Ramos (cell line): Measurements from ENCODE around the gene GLIS1.

Experiments
- in situ Hi-C: fragments of 300-500 bp; cut with MboI; formaldehyde crosslinking; loops from one replicate; pipeline ENCODE4 v1.14.3; 2022; ENCODE audit warnings: low sequenced_read_pairs; ENCODE audit not compliant: unreplicated experiment

GLIS1 gene

DNA sequence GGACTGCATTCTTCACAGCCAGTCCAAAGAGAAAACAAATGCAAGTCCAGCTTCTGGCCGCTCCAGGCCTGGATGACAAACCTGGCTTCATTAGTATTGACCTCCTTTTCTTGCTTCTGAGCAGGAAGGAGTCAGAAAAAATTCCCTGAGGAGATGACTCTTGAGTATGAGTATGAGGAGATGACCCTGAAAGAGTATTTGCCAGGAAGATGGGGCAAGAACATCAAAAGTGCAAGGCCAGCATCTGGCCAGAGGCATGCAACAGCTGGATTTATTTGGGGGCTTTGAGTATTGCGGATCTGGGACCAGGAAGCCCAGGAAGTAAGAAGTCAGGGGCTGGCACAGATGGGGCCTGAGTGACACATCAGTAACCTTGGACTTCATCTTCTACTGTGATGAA lies 113.9 kb downstream of the GLIS1 start:
- in situ Hi-C loops: no loop called here

DNA sequence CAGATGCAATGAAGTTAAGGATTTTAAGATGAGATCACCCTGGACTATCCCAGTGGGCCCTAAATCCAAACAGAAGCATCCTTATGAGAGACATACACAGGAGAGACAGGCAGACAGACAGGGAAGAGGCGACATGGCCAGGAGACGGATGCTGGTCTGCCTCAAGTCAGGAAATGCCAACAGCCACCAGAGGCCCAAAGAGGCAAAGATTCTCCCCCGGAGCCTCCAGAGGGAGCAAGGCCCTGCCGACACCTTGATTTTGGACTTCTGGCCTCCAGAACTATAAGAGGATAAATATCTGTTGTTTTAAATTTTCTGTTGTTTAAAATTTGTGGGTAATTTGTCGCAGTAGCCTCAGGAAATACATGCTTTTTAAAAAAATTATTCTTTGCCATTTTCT lies 116.4 kb downstream of the GLIS1 start:
- in situ Hi-C loops: no loop called here

DNA sequence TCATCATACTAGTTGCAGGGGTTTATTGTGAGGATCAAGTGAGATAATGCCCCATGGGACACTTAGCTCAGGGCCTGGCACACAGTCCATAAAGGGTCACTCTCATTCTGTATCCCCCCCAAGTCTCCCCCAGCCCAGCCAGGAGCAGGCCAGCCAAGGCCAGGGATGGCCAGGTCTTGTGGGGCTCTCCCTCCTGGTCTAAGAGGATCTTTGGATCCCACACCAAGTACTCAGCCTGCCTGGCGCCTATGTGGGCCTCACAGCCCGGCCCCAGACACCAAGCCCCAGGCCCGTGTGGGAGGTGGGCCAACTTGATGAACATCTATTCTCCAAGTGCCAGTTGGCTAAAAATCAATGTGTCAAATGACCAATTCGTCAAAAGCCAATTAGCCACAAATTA lies 117.8 kb downstream of the GLIS1 start:
- in situ Hi-C loops: no loop called here

DNA sequence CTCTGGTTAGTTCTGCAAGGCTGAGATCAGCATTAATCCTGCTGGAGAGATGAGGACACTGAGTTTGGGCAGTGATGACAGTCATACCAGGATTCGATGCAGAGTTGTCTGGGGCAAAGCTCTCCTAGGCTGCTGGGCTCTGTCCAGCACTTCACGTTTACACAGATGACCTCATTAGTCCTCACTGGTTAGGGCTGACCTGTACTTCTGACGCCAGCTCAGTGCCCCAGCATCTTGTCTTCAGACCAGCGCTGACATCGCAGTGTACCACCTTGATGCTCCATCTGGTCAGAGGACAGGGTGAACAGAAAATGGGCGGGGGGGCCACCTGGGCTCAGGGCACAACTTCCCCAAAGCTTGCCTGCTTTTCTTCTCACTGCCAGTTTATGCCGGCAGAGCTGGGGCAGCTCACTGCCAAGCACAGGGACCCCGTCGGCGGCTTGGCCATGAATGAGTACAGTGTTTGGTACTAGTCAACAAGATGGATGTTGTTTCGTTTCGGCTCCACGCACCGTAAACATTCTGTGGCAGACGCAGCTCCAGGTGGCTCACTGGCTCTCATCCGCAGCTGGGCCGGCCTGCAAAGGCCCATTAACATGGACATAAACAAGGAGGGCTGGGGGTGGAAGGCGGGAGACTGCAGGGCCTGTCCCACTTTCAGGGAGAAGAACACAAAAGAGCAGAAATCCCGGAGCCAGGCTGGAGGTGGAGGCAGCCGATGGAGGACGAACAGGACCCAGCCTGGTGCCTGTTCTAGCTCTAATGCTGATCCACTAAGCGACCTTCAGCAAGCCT lies 118.7 kb downstream of the GLIS1 start:
- in situ Hi-C loops: no loop called here

DNA sequence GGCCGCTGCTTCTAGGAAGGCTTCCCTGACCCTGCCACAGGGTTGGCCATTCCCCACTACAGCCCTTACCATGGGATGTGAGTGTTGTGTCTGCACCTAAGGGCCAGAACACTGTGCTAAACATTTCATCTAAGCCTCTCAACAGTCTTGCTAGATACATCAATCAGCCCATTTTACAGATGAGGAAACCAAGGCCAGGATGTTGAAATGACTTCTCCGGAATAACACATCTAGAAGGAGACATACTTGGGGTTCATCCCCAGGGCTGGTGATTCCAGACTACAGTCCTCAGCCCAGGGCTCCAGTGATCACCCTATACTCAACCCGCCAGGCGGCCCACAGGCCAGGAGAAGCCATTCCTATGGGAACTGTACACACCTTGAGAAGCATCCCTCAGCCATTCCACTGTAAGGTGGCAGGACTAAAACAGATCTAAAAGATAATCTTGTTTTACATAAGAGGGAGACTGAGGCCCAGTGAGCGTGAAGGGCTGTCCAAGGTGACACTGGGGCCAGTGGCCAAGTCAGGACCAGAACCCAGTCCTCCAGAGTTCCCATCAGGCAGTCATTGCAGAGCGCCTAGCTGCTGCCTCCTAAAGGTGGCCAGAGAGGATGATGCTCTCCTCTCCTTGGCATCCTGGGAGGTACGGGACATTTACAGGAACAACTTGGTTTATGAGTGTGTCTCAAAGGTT lies 119.5 kb downstream of the GLIS1 start:
- in situ Hi-C loops: no loop called here

DNA sequence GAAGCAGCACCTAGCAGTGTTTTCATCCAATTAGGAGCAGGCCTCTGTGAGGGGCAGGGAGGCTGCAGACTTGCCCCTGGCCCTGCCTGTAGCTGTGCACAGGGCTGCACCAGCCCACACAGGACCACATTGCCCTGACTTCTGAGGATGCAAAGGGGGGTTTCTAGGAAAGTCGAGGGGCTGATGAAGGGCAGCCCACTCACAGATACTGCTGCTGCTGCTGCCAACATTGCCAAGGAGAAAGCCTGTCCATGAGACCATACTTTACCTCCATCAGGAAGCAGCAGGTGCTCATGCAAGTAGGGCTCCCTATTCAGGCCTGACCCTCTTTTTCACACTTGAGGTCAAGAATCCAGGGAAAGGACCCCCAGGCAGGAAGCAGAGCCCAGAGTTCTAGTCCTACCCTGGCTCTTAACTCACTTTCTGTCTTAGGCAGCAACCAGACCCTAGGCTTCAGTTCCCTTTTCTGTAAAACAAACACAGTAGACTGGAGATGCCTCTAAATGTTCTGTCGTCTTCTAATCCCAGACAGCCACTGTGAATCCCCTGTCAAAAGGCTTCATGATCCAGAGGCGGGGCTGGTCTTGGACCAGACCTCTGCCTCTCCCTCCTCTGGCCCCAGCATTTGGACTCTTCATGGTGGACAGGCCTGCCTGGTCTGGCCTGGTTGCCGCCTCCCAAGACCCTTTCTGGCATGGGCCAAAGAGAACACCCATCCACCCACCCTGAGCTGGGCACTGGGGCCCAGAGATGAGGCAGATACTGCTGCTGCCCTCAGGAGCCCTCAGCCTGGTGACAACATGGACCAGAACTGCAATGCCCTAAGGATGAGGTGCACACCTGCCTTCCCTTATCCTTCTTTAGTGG lies 120.2 kb downstream of the GLIS1 start:
- in situ Hi-C loops: no loop called here

DNA sequence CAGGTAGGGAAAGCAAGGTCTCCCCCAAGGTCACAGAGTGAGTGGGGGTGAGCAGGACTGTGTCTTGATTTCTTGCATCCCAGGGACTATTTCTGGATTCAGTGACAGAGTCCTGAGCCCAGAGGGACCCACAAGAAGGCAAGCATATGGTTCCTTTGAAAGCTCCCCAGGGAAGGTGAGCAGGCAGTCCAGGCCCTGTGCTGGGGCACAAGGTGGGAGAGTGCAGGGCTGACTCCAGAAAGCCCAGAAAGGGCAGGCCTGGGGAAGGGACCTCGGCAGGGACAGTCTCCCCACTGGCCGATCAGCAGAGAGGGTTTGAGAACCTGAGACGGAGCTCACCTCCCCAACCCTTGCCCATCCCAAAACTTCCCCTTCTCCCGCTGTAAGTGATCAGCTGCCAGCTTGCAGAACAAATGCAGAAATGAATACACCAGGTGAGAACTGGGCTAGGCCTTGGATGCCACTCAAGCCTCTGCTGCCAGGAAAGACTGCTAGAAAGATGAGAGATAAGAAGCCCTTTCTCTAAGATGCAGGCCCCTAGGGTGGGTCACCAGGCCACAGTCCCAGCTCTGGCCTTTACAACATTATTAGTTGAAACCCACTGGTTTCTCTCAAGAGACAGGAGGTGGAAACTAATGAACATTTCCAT lies 121.0 kb downstream of the GLIS1 start:
- in situ Hi-C loops: no loop called here

DNA sequence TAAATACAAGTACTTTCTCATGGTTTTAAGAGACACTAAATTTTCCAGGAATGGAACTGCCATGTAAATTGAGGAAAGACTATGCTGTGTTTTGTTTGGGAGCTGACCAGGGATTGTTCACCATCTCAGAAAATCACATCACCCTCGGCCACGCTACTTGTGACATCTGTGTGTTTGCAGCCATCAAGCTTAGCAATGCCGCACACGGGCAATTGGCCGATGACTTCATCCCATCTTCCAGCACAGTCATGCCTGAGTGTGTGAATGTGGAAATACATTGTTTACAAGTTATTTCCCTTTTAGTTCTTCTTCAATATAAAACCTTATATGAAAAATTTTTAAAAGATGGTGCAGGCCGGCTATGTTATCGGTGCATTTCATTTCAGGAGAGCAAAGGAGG lies 121.6 kb downstream of the GLIS1 start:
- in situ Hi-C loops: no loop called here

DNA sequence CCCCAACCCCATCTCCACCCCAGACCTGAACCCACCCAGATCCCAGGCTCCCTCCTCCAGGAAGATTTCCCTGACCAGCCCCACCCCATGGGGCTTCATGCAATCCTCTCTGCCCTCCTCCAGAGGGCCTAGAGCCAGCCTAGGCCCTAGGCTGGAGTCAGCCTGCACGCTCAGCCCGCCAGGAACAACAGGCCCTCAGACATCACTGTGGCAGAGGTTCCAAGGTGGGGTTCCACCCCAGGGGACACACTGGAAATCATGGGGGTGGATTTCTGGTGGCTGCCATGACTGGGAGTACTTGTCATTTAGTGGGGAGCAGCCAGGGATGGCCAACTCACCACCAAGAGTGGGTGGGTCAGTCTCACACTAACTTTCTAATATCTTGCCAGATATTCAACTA lies 122.0 kb downstream of the GLIS1 start:
- in situ Hi-C loops: no loop called here

DNA sequence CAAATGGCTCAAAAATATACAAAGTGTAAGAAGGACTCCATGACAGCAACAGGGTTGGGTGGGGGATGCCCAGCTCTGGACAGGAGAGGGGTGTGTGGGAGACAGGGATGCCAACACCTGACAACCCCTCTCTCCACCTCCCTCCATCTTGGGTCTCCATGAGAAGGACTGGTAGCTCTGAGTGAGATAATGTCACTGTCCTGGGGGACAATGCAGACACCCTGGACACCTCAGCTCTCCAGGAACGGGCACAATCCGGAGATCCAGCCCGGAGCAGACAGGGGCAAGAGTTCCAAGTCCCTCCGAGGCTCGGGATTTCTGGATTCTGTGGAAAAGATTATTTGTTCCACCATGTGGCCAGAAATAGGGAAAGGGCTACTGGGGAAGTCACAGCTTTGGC lies 122.5 kb downstream of the GLIS1 start:
- in situ Hi-C loops: no loop called here

DNA sequence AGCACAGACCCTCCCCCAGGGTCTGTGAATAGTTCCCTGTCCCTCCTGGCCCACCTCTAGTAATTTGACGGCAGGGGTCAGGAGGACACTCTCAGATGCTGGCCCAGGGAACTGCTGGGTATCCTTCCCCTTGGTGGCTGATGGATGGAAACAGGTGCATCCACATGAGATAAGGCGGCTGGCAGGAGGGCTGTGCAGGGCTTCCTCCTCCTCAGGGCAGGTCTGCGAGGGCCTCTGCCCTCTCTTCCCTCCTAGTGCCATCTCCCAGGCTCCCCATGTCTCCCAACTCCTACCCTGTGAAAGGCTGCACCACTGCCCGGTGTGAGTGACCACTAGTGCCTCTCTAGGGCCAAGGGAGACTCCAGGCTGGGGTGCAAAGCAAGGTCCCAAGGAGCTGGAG lies 123.9 kb downstream of the GLIS1 start:
- in situ Hi-C loops: no loop called here

DNA sequence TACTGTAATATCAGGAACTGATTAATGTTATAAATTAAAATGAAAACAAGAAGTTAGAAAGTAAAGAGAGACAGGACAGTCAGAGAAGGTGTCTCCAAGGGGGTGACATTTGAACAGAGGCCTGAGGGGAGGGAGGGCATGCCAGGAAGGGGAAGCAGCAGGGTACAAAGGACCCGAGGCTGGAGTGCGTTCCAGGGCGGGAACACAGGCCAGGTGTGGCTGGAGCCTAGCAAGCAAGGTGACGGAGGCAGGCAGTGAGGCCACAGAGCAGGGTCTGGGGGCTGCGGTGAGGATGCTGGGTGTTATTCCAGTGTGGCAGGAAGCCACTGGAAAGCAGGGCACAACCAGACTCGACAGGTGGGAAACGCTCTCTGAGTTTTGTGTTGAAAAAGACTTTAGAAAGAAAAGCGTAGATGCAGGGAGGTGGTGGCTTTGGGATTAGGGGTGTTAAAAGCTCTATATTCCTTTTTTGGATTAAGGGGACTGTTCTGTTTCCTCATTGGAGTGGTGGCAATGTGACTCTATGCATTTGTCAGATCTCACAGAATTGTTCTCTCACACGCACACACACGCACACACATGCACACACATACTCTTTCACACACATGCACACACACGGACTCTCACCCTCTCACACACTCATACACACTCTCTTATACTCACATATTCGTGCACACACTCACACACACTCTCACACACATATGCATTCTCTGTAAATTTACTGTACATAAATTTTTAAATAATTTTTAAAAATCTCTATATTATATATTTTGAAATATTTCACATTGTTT lies 124.5 kb downstream of the GLIS1 start:
- in situ Hi-C loops: no loop called here

DNA sequence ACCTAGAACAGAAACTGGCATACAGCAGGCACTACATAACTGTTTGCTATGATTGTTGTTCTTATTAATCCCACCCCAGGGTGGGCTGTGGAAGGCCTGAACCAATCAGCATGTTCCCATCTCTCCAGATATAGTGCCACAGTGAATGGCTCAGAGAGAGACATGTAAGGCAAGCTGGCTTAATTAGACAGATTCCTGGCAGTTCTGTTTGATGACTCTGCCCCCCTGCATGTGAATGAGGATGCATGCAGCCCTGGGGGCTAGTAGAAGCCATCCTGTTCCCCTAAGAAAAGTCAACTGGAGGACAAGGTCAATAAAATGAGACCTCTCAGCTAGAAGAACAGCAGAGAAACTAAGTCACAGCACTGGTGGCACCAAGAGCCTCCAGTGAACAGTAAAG lies 130.3 kb downstream of the GLIS1 start:
- in situ Hi-C loops: no loop called here

DNA sequence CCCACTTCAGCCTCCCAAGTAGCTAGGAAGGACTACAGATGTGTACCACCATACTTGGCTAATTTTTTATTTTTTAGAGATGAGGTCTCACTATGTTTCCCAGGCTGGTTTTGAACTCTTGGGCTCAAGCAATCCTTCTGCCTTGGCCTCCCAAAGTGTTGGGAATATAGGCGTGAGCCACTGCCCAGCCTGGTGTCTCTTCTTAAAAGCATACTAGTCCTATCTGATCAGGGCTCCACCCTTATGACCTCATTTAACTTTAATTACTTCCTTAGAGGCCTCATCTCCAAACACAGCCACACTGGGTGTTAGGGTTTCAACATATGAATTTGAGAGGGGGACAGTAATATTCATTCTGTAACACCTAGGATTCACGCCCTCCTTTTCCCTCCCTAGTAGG lies 130.9 kb downstream of the GLIS1 start:
- in situ Hi-C loops: no loop called here

DNA sequence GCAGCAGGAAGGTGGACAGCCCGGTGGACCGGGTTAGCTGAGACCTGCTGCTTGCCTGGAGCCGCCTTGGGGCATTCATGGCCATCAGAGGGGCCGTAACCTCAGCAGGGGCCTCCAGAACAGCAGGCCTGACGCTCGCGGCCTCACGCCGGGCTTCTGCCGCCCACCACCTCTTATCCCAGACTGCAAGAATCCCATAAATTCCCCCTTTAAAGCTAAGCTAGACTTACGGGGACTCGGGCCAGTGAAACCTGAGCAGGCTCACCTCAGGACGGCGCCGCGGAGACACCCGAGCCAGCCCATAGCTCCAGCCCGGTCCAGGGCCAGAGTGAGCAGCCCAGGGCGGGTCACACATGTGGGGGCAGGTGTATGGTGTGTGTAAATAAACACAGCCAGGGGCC lies 132.3 kb downstream of the GLIS1 start:
- in situ Hi-C loops: no loop called here

DNA sequence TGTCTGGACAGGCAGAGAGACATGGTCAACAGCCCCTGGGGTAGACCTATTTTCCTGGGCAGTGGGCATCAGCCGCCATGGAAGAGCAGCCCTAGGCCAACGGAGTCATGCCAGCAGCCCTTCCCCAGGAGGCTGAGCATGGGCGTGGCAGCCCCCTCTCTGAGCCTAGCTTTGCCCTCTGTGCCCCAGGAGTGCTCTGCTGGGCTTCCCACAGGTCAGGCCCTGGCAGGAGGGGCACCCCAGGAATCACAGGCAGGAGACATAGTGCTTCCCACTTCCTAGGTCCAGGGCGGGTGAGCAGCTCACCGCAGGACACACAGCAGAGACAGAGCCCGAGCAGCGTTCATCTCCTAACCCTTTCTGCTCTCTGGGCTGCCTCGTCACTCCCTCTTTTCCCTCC lies 132.8 kb downstream of the GLIS1 start:
- in situ Hi-C loops: no loop called here

DNA sequence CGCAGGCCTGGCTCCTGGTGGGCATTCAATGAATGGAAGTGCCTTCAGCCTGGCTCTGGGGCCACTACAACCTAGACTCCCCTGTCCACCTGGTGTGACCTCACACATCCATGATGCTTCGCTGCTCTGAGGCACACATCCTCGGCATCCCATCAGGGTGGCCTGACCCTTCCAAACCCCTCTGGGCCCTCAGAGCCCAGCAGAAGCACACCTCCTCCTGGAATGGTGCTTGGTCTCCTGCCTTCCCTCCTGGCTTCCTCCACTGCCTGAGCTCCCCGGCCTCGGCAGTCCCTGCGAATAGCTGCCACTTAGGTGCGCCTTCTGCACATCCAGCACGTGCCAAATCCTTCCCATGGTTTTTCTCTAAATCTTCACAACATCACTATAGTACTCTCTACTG lies 133.8 kb downstream of the GLIS1 start:
- in situ Hi-C loops: no loop called here

DNA sequence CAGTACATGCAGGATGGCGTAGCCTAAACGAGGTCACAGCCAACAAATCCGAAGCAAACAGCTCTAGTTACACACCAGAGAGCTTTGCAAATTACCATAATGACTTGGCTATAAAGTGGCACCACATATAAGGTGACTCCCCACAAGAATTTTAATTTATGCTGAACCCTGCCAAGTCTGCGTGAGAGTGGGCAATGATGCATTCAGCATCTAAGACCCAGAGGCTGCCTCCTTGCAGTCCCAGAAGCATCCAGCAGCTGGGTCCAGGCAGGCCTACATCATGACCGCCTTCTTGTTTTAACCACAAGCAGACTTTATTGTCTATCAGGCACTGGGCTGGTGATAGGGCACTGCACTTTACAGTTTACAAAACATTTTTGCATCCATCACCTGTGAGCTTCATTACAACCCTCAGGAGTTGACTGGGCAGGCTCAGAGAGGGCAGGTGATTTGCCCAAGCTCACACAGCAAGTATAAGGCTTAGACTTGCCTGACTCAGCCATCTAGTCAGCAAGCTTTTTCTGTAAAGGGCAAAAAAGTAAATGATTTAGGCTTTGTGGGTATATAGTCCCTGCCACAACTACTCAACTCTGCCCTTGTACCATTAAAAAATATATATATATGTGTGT lies 134.6 kb downstream of the GLIS1 start:
- in situ Hi-C loops: no loop called here

DNA sequence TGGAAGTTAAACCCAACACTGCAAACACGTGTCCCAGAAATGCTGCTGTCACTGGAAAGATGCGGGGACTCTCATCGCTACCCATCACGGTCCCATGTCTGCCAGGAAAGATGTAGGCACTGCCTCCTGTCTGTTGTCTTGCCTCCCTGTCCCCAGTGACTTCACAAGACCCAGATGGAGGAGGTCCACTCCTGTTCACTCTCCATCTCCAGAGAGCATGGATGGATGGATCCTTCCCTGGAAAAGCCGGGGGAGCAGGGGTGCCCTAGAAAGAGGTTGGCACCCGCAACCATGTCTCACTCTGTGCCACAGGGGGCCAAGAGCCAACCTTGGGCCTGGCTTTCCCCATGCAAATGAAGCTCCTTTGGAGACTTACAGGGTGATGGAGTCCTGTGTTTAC lies 135.5 kb downstream of the GLIS1 start:
- in situ Hi-C loops: no loop called here
